Suprapubic skin (tissue), 4 donors: ENCODE results near the gene TMEM45B. TPM values are rescaled to one million over a fixed set of nuclear protein-coding genes. Genes with fewer than 3 reads are reported as not detected.
"Not testable (repeated sequence)": the region's sequence is repeated elsewhere in the genome, so short reads cannot be mapped to it uniquely, and the experiment has no call there.

Experiments used
- DNase-seq, 2 donors: peaks; one replicate each; pipeline ENCODE4 v3.0.0-alpha.2; 2019; ENCODE audit warnings: low spot score in 2 of 2
- H3K27ac ChIP-seq: fragments of 200-600 bp; sonication (generic); one replicate; pipeline ENCODE4 v1.5.1; 2019
- H3K27me3 ChIP-seq: fragments of 200-600 bp; sonication (generic); one replicate; pipeline ENCODE4 v1.5.1; 2019
- H3K36me3 ChIP-seq: fragments of 200-600 bp; sonication (generic); one replicate; pipeline ENCODE4 v1.5.1; 2019
- H3K4me1 ChIP-seq: fragments of 200-600 bp; sonication (generic); one replicate; pipeline ENCODE4 v1.5.1; 2019
- H3K4me3 ChIP-seq: fragments of 200-600 bp; sonication (generic); one replicate; pipeline ENCODE4 v1.5.1; 2019; ENCODE audit warnings: mild to moderate bottlenecking
- H3K9me3 ChIP-seq: fragments of 200-600 bp; sonication (generic); one replicate; pipeline ENCODE4 v1.5.1; 2019
- EP300 ChIP-seq: sonication (generic); formaldehyde crosslinking; IDR thresholded peaks from one replicate; pipeline ENCODE4 v1.6.1; 2017; ENCODE audit warnings: antibody characterized with exemption
- POLR2A ChIP-seq, 2 donors: fragments of 450-650 bp; IDR thresholded peaks; one replicate each; pipeline ENCODE4 v1.6.1; 2017; ENCODE audit warnings: antibody characterized with exemption in 2 of 2, mild to moderate bottlenecking in 2 of 2, moderate library complexity in 2 of 2
- POLR2AphosphoS5 ChIP-seq, 3 donors: sonication (generic); formaldehyde crosslinking; IDR thresholded peaks; one replicate each; pipeline ENCODE4 v1.6.1; 2017; ENCODE audit warnings: antibody characterized with exemption in 3 of 3
- WGBS: methylation state at CpG from one replicate; pipeline ENCODE4 v1.1.5; 2018; 5-methylcytosine and 5-hydroxymethylcytosine counted together
- total RNA-seq, 4 donors: library from RNA; depleted of rRNA; stranded (reverse); fragments of >200 nt; gene quantifications; one replicate each; pipeline ENCODE4 v1.1.0, GENCODE V29; 2016
- TF ChIP-seq, protein P1 (sequence below), 2 donors: fragments of 200-600 bp in 1 of 2; fragments of 450-650 bp in 1 of 2; sonication (generic) in 1 of 2; IDR thresholded peaks; one replicate each; pipeline ENCODE4 v1.5.1; 2016 to 2019; ENCODE audit warnings: antibody characterized with exemption in 2 of 2, mild to moderate bottlenecking in 1 of 2, moderate library complexity in 1 of 2

Gene TMEM45B
- total RNA-seq, 4 donors from 2014 or later: 19.9 to 42.0 (median 35.9) TPM

DNA sequence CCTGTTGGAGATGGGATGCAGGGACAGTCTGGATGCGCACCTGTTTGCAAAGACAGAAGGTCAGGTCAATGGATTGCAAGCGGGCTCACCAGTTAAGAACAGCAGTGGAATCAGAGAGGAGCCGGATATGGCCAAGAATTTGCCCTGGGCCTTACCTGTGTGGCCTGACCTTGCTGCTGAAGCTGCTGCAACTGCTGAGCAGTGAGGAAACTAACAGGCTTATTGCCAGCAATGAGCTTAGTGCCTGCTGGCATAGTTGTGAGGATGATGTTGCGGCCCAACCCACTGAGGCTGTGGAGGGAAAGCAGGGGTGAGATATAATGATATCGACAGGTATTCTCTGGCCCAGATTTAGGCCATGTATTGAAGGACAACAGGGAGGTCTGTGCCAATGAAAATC, 49.2 kb downstream of the TMEM45B start:
- Histone ChIP-seq H3K9me3 (no peaks in the 10 kb centered on the region), H3K36me3 (peaks cover 76% of the 10 kb centered on the region), H3K27me3 (no peaks in the 10 kb centered on the region), H3K27ac (no peak overlapping the region), H3K4me3 (no peak overlapping the region), H3K4me1 (peaks cover 12% of the 10 kb centered on the region)
- no peak for DNase-seq
- TF ChIP-seq, protein P1, sequence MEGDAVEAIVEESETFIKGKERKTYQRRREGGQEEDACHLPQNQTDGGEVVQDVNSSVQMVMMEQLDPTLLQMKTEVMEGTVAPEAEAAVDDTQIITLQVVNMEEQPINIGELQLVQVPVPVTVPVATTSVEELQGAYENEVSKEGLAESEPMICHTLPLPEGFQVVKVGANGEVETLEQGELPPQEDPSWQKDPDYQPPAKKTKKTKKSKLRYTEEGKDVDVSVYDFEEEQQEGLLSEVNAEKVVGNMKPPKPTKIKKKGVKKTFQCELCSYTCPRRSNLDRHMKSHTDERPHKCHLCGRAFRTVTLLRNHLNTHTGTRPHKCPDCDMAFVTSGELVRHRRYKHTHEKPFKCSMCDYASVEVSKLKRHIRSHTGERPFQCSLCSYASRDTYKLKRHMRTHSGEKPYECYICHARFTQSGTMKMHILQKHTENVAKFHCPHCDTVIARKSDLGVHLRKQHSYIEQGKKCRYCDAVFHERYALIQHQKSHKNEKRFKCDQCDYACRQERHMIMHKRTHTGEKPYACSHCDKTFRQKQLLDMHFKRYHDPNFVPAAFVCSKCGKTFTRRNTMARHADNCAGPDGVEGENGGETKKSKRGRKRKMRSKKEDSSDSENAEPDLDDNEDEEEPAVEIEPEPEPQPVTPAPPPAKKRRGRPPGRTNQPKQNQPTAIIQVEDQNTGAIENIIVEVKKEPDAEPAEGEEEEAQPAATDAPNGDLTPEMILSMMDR (IDR thresholded peaks at IDR 0.05): no peak
- TF ChIP-seq EP300 (no peak), POLR2AphosphoS5 (IDR thresholded peaks at IDR 0.05) (no peak), POLR2A (IDR thresholded peaks at IDR 0.05) (no peak)
- WGBS: 74% methylated on average over 5 of the region's 5 CpGs

DNA sequence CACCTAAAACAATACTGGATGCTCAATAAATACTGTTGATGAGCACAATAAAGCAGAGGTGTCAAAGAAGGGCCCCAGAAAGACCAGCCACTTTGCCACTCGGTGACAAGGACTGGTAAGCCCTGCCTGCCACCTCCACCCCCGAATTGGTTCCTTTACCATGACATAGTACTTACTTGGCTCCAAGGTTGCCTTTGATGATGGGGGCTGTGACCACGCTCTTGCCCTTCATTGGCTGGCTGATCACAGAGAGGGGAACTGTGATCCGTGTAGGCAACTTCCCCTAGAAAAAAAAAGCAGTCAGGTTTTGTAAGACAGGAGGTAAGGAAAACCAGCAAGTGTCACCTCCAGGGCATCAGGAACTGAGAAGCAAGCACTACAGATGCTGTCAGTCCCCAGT, 50.1 kb downstream of the TMEM45B start:
- H3K27ac ChIP-seq: no peak overlapping the region

GRCh38 chr11:129866311-129866710, 50.7 kb downstream of the TMEM45B start:
- WGBS: 82% methylated on average over 3 of the region's 3 CpGs
- H3K27me3 ChIP-seq: no peaks in the 10 kb centered on the region
- TF ChIP-seq, protein P1 (IDR thresholded peaks at IDR 0.05): no peak
- TF ChIP-seq POLR2AphosphoS5 (IDR thresholded peaks at IDR 0.05): no peak
- TF ChIP-seq POLR2A (IDR thresholded peaks at IDR 0.05): no peak
- TF ChIP-seq EP300: no peak
- peaks cover 84% of the 10 kb centered on the region for H3K36me3 ChIP-seq
- H3K27ac ChIP-seq: no peak overlapping the region
- H3K9me3 ChIP-seq: no peaks in the 10 kb centered on the region
- DNase-seq: no peak
- H3K4me3 ChIP-seq: no peak overlapping the region
- H3K4me1 ChIP-seq: peaks cover 12% of the 10 kb centered on the region

More for the DNA sequence above, 50.1 kb downstream of the TMEM45B start:
- H3K4me3 ChIP-seq: no peak overlapping the region
- WGBS: 87% methylated on average over 4 of the region's 4 CpGs
- H3K27me3 ChIP-seq: no peaks in the 10 kb centered on the region
- TF ChIP-seq, protein P1 (IDR thresholded peaks at IDR 0.05): no peak
- H3K4me1 ChIP-seq: peaks cover 12% of the 10 kb centered on the region
- H3K9me3 ChIP-seq: no peaks in the 10 kb centered on the region
- peaks cover 78% of the 10 kb centered on the region for H3K36me3 ChIP-seq
- DNase-seq: no peak

GRCh38 chr11:129868626-129869025, 53.0 kb downstream of the TMEM45B start:
- not testable (repeated sequence) for H3K27ac ChIP-seq, H3K4me3 ChIP-seq, H3K27me3 ChIP-seq, DNase-seq, H3K4me1 ChIP-seq, H3K9me3 ChIP-seq
- WGBS: 90% methylated on average over 16 of the region's 16 CpGs
- H3K36me3 ChIP-seq: peaks cover 98% of the 10 kb centered on the region

DNA sequence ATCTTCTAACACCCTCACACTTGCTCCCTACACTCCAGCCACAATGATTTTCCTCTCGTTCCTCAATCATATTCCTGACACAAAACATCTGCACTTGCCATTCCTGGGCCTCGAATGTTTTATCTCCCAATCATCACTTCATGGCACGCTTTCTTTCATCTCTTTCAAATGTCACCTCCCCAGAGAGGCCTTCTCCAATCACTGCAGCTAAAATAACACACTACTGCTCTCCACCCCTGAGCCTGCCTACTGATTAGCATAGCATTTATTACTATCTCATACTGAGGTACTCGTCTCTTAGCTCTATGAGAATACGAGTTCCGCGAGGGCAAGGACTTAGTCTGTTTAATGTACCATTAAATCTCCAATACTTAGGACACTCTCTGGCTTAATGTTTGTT, 56.3 kb downstream of the TMEM45B start:
- H3K9me3 ChIP-seq: no peaks in the 10 kb centered on the region
- WGBS: 86% methylated on average over 7 of the region's 7 CpGs
- H3K36me3 ChIP-seq: peaks cover 97% of the 10 kb centered on the region

GRCh38 chr11:129880311-129880710, 64.7 kb downstream of the TMEM45B start:
- no peak for DNase-seq
- Histone ChIP-seq H3K36me3 (peaks cover 99% of the 10 kb centered on the region), H3K4me1 (no peaks in the 10 kb centered on the region), H3K9me3 (no peaks in the 10 kb centered on the region), H3K27me3 (no peaks in the 10 kb centered on the region), H3K4me3 (no peak overlapping the region), H3K27ac (no peak overlapping the region)
- 94% methylated on average over 3 of the region's 3 CpGs for WGBS
- TF ChIP-seq, protein P1 (IDR thresholded peaks at IDR 0.05): no peak
- TF ChIP-seq EP300 (no peak), POLR2AphosphoS5 (IDR thresholded peaks at IDR 0.05) (no peak), POLR2A (IDR thresholded peaks at IDR 0.05) (no peak)

More for the DNA sequence above, 56.3 kb downstream of the TMEM45B start:
- H3K4me3 ChIP-seq: no peak overlapping the region
- DNase-seq: no peak
- TF ChIP-seq EP300: no peak
- TF ChIP-seq POLR2AphosphoS5 (IDR thresholded peaks at IDR 0.05): no peak
- TF ChIP-seq, protein P1 (IDR thresholded peaks at IDR 0.05): no peak
- TF ChIP-seq POLR2A (IDR thresholded peaks at IDR 0.05): no peak
- no peaks in the 10 kb centered on the region for H3K4me1 ChIP-seq
- H3K27me3 ChIP-seq: no peaks in the 10 kb centered on the region
- H3K27ac ChIP-seq: no peak overlapping the region
